Measurements from ENCODE around the gene RNU6-1.

RNU6-1 gene

DNA sequence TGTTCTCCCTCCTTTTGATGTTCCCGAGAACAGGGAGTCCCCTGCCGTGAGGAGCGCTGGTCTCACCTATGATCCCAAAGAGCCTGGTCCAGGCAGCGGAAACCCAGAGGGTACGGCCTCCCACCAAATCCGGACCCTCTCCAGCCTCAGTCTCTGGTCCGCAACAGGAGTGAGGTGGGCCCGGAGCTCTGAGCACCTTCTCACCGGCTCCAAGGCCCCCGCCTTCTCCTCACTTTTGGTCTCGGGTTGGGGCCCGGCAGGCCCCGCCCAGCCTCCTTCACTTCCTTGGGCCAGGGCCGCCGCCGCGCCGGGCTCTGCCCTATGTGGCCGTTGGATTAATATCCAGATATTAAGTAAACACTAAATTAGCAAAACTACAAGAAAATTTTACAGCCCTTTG, 20.2 kb downstream of the RNU6-1 start:
- DNase-seq, result no peak

DNA sequence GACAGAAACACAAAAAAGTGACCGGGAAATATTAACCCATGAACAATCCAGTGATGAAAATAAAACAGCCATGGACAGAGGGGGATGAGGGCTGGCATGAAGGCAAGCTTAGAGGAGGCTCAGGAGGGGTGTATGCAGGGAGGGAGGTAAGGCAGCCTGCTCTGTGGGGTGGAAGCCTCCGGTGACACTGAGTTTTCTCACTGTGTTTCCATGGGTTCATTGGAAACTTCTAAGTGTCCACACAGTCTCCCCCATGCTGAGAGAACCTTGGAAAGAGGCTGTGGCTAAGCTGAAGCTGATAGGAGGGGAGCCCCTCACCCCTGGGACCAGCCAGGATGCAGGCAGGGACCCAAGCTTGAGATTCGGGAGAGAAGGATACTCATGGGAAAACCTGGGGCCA, 21.4 kb downstream of the RNU6-1 start:
- DNase-seq, result no peak

DNA sequence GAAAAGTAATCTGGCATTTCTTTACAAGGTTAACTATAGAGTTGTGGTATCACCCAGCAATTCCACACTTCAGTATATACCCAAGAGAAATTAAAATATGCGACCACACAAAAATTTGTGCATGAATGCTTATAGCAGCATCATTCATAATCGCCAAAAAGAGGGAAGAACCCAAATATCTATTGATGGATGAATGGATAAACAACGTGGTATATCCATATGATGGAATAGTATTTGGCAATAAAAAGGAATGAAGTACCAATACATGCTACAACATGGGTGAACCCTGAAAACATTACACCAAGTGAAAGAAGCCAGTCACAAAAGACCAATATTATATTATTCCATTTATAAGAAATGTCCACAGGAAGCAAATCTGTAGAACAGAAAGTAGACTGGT, 23.2 kb downstream of the RNU6-1 start:
- DNase-seq, result no peak

DNA sequence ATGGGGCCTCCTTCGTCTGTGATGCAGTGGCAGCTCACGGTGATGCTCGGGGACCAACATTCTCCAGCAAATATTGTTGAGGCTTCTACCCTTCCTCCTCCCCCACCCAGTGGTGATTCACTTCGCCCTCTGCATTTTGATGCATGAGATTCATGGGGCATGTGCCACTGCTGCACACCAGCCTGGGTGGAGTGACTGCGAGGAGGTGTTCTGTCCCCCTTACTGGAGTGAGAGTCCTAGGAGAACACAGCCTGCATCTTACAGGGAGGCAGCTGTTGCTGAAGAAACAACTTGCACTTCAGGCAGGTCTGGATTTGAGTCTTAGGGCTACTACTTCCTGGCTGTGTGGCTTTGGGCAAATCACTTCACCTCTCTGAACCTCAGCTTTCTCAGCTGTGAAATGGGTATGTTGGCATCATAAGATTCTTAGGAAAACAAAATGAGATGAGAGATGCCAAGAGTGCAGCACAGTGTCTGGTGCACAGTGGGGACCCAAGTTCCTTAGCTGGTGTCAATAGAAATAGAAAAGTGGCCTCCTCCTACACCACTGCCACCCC, 24.7 kb downstream of the RNU6-1 start:
- DNase-seq, result no peak

DNA sequence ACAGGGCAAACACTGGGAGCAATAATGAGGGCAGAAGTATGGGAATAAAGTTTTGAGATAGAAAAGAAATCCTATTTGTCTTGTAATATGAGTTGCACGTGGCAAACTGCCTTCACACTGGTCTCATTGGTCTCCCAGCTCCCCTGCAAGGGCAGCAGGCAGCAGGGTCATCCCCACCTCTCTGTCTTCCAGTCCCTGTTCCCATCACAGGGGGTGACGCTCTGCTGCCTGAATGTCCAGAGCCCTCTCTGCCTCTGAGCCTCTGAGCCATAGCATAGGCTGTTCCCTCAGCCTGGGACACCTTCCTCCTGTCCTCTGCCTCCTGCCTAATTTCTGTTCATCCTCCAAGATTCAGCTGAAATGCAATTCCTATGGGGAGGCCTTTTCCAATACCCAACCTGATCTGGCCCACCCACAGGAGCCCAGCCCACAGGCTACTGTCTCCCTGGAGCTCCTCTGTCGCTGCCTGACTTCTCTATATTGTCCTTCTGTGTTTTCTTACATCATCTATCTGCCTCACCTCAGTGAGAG, 26.7 kb downstream of the RNU6-1 start:
- DNase-seq, result no peak

DNA sequence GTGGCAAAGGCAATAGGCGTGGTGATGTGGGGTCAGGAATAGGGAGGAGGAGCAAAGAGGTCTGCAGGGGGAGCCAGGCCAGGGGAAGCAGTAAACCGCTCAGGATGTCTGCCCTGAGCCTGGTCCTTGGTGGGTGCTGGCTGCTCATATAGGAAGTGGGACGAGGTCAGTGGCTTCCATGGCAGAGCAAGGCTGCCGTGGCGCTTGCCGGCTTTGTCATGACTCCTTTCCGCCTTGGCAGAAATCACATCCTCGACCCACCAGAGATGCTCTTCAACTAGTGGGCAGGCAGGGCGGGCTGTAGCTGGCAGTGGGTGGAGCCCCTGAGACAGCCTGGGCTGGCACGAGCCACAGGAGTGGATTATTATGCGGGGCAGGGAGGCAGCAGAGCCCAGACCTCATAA, 27.6 kb downstream of the RNU6-1 start:
- no peak for DNase-seq

DNA sequence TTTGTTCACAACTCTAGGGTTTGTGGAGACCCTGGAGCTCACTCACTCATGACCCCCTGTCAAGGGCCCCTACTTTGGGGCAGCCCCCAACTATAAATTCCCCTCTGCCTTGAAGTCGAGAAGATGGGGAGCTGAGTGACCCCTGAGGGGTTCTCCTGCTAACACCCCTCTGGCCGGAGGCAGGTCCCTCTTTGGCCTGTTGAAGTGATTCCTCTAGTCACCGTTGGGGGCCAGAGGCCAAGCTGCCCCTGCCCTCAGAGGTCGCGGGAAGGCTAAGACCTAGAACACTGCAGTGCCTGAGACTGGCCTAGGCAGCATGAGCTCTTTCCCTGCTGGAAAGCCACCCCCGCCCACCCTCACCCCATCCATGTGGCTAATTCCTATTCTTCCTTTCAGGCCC, 30.0 kb downstream of the RNU6-1 start:
- no peak for DNase-seq

DNA sequence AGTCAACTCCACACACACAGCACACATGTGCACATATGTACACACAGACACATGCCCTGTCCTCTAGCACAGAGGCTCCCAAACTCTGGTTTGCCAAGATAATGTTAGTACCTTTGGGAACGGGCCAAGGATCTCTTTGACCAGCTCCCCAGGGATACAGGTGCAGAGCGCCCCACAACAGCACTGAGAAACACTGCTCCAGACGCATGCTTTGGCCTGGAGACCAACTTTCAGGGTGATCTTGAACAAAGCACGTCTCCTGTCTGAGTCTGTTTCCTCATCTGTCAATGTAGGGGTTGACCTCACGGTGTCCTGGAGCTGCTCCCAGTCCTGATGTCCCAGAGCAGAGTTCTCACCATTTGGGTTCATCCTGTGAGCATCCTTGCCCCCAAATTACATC, 30.4 kb downstream of the RNU6-1 start:
- DNase-seq, result no peak

DNA sequence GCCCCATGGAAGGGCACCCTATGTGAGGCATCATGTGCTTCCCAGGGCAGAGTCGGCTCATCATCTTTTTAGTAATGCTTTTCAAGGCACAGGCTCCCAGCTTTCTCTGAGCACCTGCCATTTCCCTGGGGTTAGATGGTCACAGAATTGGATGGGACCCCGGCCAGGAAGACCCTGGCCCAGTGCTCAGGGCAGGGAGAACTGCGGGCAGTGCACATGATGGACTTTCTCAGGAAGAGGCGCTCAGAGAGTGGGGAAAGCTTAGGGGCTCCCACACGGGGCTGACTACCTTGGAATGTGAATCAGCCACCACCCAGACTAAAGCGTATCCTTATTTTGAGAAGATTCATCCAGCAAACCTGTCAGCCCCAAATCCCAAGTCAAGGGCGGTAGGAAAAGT, 31.0 kb downstream of the RNU6-1 start:
- DNase-seq, result no peak

DNA sequence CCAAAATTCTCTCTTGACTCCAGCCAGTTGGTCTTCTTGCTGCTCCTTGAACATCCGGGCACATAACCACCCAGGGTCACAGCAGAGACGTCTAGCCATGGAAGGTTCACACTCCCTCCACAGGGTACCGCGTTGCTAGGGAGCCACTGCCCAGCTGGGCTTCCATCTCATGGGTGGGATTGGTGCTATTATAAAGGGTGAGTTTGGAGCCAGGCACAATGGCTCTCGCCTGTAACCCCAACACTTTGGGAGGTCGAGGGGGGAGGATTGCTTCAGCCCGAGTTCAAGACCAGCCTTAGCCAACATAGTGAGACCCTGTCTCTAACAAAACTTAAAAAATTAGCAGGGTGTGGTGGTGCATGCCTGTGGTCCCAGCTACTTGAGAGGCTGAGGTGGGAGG, 32.0 kb downstream of the RNU6-1 start:
- DNase-seq, result no peak

DNA sequence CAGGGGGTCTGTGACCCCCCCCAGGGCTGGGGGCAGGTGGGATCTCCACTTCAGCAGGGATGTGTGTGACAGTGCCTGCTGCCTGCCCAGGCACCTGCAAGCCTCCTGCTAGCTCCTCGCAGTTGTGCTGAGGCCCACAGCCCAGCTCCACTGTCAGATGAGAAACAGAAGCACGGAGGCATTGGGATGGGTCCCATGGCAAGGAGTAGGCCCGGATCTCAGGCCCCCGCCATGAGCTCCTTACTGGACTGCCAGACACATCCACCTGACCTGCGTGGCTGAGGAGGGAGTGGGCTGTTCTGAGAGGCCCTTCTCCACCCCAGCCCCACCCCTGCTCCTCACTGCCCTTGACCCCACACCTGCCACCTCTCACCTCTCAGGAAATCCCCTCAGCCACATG, 32.7 kb downstream of the RNU6-1 start:
- no peak for DNase-seq

DNA sequence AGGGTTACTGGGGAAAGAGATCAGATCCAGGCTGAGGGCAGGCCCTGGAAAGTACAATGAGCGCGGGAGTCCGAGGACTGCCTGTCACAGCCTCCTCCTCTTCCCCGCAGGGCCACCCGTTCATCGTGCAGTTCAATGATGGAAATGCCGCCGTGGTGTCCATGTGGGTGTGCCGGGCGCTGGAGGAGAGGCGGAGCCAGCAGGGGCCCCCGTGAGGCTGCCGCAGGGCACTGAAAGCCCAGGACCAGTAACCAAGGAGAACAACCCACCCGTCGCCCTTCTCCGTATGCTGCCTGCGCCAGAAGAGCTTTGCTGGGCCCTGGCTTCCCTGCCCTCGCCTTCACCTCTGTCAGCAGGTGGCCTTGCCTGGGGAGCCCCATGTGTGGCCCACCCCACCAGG, 33.3 kb downstream of the RNU6-1 start:
- no peak for DNase-seq

DNA sequence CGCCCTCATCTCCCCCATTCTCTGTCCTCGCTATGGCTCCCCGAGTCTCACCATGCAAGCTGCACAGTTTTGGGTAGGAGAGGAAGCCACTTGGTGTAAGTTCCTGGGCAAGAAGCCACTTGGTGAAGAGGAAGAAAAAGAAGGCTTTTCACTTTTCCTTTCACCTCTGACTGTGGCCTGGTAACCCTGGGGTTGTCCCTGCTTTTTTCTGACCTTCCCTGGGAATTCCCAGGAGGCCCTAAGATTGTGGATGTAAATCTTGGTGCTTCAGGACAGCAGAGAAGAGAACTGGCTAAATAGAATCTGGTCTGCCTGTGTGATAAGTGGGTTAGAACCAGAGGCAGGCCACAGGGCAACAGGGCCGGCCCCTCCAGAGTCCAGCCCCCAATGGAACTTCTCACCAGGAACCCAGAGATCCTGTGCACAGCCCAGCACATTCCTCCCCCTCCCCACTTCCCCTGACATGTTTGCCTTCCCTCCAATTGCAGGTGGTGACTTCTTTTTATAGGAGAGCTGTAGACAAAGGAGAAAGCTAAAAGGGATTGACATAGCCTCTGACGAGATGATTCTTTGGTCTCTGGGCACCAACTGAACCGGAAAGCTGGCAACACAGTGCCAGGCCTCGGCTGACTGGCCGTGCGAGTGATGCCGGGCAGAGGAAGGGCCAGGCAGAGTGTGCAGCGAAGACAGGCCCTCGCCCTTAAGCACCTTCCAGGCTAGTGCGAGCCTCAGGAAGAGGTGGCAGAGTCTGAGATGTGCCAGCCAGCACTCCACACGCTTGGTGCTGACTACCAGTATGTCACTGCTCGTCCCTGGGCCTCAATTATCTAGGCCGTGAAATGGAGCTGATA, 34.0 kb downstream of the RNU6-1 start:
- DNase-seq, result no peak

DNA sequence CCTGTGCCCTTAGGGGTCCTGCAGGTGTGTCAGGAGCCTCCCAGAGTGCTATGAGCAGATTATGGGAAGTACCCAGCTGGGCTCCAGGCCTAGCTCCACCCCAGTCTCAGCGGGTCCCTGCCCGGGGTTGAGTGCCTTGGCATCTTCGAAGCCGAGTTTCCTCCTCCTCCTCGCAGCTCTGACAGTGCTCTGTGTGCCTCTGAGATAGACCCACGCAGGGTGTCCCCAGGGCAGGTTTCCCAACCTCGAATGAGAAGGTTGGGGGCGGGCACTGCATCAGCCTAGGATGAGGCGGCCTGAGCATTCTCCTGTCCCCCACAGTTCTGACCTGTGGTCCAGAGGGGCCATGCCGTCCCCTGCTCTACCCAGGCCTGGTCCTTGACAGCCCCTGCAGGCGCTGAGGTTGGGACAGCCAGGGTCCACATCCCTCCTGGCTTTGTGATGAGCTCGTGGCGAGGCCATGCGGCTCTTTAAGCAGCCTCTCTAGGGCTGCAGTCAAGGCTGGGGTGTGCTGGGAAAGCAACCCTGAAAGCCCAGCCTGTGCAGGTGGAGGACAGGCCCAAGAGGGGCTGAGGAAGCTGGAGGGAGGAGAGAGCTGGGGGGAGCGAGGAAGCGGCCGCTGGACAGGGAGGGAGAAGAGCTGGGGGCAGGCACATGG, 34.7 kb downstream of the RNU6-1 start:
- DNase-seq, result no peak

DNA sequence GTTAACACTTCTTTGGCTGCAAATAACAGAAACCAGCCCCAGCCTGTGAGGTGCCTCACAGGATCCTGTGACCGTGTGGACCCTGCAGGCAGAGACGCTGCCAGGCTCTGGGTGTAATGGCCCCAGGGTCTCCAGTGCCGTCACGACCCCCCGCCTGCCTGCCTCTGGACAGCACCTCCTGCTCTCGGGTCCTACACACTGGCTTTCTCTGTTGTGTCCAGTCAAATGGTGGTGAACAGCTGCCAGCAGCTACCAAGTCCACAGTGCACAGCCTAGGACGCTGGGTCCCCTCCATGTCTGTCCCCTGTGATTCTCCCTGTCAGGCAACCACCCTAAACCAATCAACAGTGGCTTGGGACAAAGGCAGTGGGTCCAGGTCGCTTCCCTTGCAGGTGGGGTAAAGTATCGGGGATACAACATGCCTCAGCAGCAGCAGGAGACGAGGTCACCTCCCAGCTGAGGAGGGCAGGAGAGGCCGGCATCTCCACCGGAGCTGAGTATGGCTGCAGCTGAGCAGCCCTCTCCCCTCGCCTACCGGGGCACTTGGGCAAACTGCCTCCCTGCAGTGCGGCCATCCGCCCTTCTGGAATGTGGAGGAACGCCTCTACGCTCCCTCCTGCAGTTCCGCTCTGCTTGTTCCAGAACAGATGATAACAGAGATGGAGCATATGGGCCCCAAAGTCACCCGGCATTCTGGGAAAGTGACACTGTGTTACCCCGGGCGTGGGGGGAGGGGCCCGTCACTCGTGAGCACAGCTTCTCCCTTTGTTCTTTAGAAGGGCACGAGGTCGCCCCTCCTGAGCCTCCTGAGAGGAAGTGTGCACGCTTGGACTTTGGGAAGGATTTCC, 35.6 kb downstream of the RNU6-1 start:
- DNase-seq, result no peak

DNA sequence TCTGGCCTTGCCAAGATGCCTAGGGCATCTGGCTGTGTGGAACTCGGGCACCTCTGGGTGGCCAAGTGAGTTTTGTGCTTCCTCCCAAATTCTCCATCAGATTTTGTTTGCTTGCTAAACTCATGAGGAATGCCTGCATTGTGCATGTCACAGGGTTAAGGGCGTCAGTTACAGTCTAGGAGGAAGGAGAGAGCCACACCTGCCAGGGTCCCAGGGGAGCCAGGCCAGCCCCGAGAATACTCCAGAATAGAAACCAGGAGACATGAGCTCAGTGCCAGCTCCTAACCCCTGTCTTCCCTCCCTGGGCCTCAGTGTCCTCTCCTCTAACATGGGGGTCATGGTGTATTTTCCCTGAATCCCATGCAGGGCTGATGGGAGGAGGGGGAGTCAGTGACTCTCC, 36.5 kb downstream of the RNU6-1 start:
- no peak for DNase-seq

DNA sequence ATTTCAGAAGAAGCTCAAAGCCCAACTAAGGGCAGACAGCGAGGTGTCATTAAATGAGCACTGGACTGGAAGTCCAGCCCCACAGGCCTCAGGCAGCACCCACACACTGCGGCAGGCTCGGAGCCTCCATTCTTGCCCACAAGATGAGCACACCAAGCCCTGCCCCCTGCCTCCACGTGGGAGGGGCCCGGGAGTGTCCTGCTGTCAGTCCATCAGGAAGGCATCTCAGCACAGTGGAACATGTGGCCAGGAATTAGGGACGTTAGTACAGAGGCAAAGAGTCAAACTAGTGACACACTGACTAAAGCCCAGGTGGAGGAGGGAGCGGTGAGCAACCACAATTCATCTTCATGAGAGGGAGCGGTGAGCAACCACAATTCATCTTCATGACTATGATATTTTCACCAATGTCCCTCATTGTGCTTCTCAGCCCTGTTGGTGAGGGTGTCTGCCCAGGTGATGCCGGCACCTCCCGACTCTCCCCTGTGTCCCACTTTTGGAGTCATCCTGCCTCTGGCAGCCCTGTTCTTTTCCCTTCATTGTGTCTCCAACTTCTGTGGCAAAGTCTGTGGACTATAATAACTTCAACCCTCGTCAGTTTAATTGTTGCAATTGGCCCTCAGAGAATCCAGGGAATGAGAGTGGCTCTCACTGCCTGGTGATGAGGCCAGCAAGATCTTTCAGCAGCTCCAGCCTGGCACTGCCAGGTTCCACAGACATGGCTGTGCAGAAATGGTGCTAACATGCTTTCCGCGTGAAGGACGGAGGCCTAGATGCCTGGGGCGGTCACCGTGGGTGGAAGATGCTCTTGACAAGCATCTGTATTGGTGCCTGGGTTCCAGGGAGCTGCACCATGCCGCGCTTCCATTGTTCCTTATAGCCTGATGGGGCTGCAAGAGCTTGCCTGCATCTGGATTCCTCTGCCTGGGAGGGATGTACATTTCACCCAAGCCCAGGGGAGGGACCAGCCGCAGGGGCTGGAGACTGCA, 37.6 kb downstream of the RNU6-1 start:
- no peak for DNase-seq

DNA sequence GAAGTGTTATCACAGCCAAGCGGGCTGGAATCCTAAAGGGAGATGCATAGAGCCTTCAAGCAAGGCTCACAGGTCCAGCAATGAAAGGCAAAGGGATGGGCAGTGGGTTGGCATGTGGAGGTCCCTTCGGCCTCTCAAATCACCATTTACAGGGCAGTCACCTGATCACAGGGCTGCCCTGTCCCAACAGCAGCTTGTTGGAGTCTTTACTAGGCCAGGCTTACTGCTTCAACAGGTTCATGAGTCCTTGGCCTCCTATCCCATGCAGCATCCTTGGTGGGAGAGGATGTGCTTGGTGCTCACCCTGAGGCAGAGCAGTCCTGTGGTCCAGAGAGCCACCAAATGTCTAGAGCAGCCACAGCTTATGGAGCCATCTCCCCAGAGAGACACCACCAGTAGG, 38.7 kb downstream of the RNU6-1 start:
- DNase-seq, result no peak

DNA sequence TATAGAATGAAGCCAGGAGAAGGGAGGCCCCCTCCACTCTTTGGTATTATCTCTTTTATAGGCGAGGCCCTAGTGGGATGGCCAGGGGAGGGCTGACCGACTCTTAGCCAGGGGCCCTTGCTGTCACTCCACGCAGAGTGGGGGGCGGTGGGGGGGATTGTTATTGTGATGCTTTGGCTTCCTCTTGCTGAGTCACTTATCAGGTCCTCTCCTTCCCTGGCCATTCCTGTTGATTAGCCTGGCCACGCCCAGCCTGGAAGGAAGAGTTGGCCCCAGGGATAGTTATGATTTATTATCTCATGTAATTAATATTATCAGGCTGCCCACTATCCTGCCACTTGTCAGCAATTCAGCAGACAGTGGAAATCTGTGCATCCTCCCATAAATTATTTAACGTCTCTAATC, 40.0 kb downstream of the RNU6-1 start:
- no peak for DNase-seq

DNA sequence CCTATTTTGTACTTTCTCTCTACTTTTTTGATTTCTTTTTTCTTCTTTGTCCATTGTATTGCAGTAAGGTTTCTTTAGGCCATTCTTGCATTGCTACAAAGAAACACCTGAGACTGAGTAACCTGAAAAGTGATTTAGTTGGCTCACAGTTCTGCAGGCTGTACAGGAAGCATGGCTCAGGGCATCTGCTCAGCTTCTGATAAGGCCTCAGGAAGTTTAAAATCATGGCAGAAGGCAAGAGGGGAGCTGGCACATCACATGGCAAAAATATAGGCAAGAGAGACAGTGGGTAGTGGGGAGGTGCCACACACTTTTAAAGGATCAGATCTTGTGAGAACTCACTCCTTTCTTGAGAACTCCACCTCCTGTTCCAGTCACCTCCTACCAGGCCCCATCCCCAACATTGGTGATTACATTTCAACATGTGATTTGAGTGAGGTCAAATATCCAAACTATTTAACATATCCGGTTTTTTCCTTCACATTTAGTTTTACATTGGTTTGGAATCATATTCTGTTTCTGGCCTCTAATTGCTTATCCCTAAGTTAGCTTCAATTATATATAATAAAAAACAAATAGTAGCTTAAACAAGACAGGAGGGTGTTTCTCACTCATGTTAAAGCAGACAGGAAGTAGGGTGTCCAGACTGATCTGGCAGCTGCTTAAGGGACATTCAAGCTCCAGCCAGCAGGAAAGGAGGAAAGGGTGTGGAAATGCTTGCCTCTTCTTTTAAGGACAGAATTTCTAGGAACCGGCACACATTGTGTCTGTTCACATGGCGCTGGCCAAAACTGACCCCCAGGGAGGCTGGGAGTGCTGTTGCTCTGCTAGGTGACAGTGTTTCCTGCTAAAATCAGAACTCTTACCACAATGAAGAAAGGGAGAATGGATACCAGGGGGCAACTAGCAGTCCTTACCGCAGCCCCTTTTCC, 43.4 kb downstream of the RNU6-1 start:
- no peak for DNase-seq

Measured in DMS79 treated with DMSO at 0.1 percent for 48 hours (cell line).